MV-4-11 (cell line): ENCODE results near the gene LARP4B.

Source experiments
- DNase-seq: peaks from one replicate; lab custom pipeline; 2025; lab: John Stamatoyannopoulos, UW

Gene LARP4B

DNA sequence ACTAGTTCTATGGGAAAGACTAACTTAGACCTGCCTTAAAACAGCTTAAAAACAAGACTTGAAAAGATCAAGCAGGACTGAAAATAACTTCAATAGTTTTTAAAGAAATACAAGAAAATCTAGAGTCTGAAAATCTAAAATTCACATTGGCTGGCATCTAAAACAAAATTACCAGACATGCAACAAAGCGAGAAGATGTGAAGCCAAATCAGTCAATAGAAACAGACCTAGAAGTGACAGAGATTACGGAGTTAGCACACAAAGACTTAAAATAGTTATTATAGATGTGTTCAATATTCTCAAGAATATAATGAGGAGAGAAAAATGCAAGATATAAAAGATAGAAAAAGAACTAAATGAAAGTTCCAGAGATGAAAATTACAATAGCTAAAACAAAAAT lies 163.7 kb downstream of the LARP4B start:
- DNase-seq, result no peak

DNA sequence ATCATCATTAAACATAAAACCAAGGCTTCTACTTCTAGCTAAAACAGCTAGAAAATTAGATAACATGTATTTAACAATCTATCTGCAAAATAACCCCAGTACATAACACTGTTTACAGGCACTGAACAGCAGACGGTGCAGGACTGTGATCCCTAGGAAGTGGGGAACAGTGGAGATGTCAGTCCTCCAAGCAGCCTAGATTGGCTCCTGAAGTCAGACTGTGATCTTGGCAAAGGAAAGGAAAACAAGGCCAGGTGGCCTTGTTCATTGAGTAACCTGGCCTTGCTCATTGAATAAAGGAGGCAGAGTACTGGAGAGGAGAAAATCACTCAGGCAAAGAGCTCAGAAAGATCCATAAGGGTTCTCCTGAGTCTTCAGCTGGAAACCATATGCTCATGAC lies 164.3 kb downstream of the LARP4B start:
- DNase-seq, result no peak

DNA sequence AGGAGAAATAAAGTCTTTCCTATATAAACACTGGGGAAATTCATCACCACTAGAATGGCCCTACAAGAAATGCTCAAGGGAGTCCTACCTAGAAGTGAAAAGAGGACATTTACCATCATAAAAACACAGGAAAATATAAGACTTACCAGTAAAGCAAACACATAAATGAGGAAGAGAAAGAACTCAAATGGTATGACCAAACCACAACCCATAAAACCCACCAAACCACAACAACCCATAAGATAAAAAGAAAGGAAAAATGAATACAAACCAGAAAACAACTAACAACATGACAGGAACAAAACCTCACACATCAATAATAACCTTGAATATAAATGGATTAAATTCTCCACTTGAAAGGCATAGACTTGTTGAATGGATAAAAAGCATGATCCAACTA lies 170.1 kb downstream of the LARP4B start:
- DNase-seq, result peak; percentile 87

DNA sequence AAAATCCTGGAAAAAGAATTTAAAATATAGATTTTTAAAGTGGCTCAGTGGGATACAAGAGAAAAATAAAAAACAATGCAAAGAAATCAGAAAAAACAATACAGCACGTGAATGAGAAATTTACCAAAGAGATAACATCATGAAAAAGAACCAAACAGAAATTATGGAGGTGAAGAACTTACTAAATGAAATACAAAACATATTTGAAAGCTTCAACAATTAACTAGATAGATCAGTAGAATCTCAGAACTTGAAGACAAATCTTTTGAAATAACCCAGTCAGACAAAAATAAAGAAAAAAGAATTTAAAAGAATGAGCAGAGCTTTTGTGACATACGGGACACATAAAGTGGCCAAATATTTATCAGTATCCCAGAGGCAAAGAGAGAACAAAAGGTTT lies 170.9 kb downstream of the LARP4B start:
- no peak for DNase-seq

DNA sequence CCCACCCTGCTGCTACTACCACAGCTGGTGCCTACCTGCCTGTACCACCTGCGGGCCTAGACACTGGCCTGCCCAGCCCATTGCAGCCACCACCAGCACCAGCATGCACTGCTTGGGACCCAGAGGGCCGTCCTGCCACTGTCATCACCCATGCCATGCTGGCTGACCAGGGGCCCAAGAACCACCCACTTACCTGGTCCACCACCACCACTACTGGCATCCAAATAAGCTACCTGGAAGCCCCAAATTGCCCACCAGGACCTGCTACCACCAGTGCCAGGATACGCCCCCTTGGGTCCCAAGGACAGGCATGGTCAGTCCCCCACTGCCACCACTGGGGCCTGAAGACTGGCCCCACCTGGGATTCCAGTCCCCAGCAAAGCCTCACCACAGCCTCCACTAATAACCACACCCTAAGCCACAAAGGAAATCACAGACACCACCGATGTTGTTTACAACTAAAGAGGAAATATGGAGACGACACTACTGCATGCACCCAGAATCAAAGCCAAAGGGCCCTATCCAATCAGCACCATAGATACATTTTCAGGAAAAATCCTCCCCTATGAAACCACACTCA lies 171.5 kb downstream of the LARP4B start:
- DNase-seq, result no peak
